SW 1271 (cell line): ENCODE measurements around the gene TNS3.
"Not testable (repeated sequence)": the region's sequence is repeated elsewhere in the genome, so short reads cannot be mapped to it uniquely, and the experiment has no call there.

Experiments used
- DNase-seq, 2 experiments: peaks; one replicate each; lab custom pipeline; 2025; lab: John Stamatoyannopoulos, UW

Gene TNS3

GRCh38 chr7:47581804-47582763 lies at the start of gene TNS3:
TNS3 (minus strand) TSS chr7:47582111; CDS start chr7:47439636, 142,475 bp downstream.
- no peak for DNase-seq

GRCh38 chr7:47631711-47632110 lies 49.8 kb upstream of the TNS3 start:
- DNase-seq = no peak

GRCh38 chr7:47627580-47628283 lies 45.8 kb upstream of the TNS3 start:
- DNase-seq = no peak

GRCh38 chr7:47625861-47626715 lies 44.2 kb upstream of the TNS3 start:
- no peak for DNase-seq

GRCh38 chr7:47624689-47625088 lies 42.8 kb upstream of the TNS3 start:
- DNase-seq = no peak

GRCh38 chr7:47622946-47623640 lies 41.2 kb upstream of the TNS3 start:
- no peak for DNase-seq

- DNase-seq = no peak
These were observed 40.7 kb upstream of the TNS3 start for GRCh38 chr7:47622586-47622945.

- DNase-seq = no peak
These were observed 40.2 kb upstream of the TNS3 start for GRCh38 chr7:47621979-47622561.

- no peak for DNase-seq
These were observed 39.4 kb upstream of the TNS3 start for GRCh38 chr7:47621347-47621746.

- DNase-seq = no peak
These were observed 37.9 kb upstream of the TNS3 start for GRCh38 chr7:47619806-47620205.

GRCh38 chr7:47617131-47617530 lies 35.2 kb upstream of the TNS3 start:
- DNase-seq = no peak

GRCh38 chr7:47614450-47614849 lies 32.5 kb upstream of the TNS3 start:
- no peak for DNase-seq

GRCh38 chr7:47611045-47611511 lies 29.2 kb upstream of the TNS3 start:
- no peak for DNase-seq

GRCh38 chr7:47610506-47611044 lies 28.7 kb upstream of the TNS3 start:
- no peak for DNase-seq

GRCh38 chr7:47609803-47610452 lies 28.0 kb upstream of the TNS3 start:
- DNase-seq = no peak

- not testable (repeated sequence) for DNase-seq
These were observed 24.7 kb upstream of the TNS3 start for GRCh38 chr7:47606593-47607046.

- no peak for DNase-seq
These were observed 24.1 kb upstream of the TNS3 start for GRCh38 chr7:47605816-47606575.

- no peak for DNase-seq
These were observed 22.6 kb upstream of the TNS3 start for GRCh38 chr7:47604496-47604890.

GRCh38 chr7:47603514-47604255 lies 21.8 kb upstream of the TNS3 start:
- DNase-seq = not testable (repeated sequence)
